ENCODE results near the gene ABHD4.
"Not testable (repeated sequence)": the region's sequence is repeated elsewhere in the genome, so short reads cannot be mapped to it uniquely, and the experiment has no call there.

The ABHD4 gene

GRCh38 chr14:22561661-22562579 is 36.2 kb upstream of the ABHD4 start:
- peak; percentile 57 for DNase-seq (ENCODE audit: low spot score)

- DNase-seq (ENCODE audit: low spot score) = no peak
These were observed 34.1 kb upstream of the ABHD4 start for GRCh38 chr14:22563987-22564386.

- DNase-seq (ENCODE audit: low spot score) = no peak
These were observed 33.6 kb upstream of the ABHD4 start for GRCh38 chr14:22564463-22564862.

- no peak for DNase-seq (ENCODE audit: low spot score)
These were observed 32.6 kb upstream of the ABHD4 start for GRCh38 chr14:22565391-22565945.

GRCh38 chr14:22566266-22566665 is 31.8 kb upstream of the ABHD4 start:
- not testable (repeated sequence) for DNase-seq (ENCODE audit: low spot score)

- DNase-seq (ENCODE audit: low spot score) = no peak
These were observed 31.3 kb upstream of the ABHD4 start for GRCh38 chr14:22566845-22567244.

- DNase-seq (ENCODE audit: low spot score) = no peak
These were observed 30.7 kb upstream of the ABHD4 start for GRCh38 chr14:22567437-22567836.

GRCh38 chr14:22569106-22569736 is 28.9 kb upstream of the ABHD4 start:
- no peak for DNase-seq (ENCODE audit: low spot score)

- no peak for DNase-seq (ENCODE audit: low spot score)
These were observed 28.4 kb upstream of the ABHD4 start for GRCh38 chr14:22569737-22570131.

- peak; percentile 75 for DNase-seq (ENCODE audit: low spot score)
These were observed 27.8 kb upstream of the ABHD4 start for GRCh38 chr14:22570132-22570949.

- peak; percentile 22 for DNase-seq (ENCODE audit: low spot score)
These were observed 25.5 kb upstream of the ABHD4 start for GRCh38 chr14:22572562-22573058.

- no peak for DNase-seq (ENCODE audit: low spot score)
These were observed 24.3 kb upstream of the ABHD4 start for GRCh38 chr14:22573804-22574203.

- DNase-seq (ENCODE audit: low spot score) = no peak
These were observed 20.7 kb upstream of the ABHD4 start for GRCh38 chr14:22577334-22577908.

- DNase-seq (ENCODE audit: low spot score) = no peak
These were observed 18.9 kb upstream of the ABHD4 start for GRCh38 chr14:22579236-22579635.

- no peak for DNase-seq (ENCODE audit: low spot score)
These were observed 18.2 kb upstream of the ABHD4 start for GRCh38 chr14:22579881-22580280.

- no peak for DNase-seq (ENCODE audit: low spot score)
These were observed 17.5 kb upstream of the ABHD4 start for GRCh38 chr14:22580625-22581024.

GRCh38 chr14:22583994-22584393 is 14.1 kb upstream of the ABHD4 start:
- DNase-seq (ENCODE audit: low spot score) = no peak

- DNase-seq (ENCODE audit: low spot score) = no peak
These were observed 10.9 kb upstream of the ABHD4 start for GRCh38 chr14:22587247-22587646.

- DNase-seq (ENCODE audit: low spot score) = not testable (repeated sequence)
These were observed 10.2 kb upstream of the ABHD4 start for GRCh38 chr14:22587677-22588422.

- no peak for DNase-seq (ENCODE audit: low spot score)
These were observed 9.5 kb upstream of the ABHD4 start for GRCh38 chr14:22588526-22589095.

Measured in COLO829 (cell line).